Measurements from ENCODE around the gene CCL21.

DNA sequence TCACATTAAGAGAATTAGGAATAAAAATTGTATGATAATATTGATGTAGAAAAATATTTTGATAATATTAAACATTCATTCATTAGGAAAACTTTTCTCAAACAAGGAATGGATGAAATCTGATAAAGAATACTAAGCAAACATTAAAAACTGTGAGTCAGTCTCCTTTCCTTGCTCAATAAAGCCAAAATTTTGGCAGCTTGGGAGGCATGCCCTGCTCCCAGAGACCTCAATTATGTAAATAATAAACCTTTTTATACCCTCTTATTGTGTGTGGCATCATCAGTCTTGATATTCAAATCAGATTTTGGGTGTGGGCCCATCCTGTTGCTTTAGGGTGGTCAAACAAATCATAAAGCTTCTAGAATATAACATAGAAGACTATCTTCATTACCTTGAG, 36.6 kb upstream of the CCL21 start:
- TF ChIP-seq EZH2 (IDR thresholded peaks at IDR 0.05; ENCODE audit: borderline replicate concordance, low read depth, low read length, severe bottlenecking), result no peak
- TF ChIP-seq, protein P1, sequence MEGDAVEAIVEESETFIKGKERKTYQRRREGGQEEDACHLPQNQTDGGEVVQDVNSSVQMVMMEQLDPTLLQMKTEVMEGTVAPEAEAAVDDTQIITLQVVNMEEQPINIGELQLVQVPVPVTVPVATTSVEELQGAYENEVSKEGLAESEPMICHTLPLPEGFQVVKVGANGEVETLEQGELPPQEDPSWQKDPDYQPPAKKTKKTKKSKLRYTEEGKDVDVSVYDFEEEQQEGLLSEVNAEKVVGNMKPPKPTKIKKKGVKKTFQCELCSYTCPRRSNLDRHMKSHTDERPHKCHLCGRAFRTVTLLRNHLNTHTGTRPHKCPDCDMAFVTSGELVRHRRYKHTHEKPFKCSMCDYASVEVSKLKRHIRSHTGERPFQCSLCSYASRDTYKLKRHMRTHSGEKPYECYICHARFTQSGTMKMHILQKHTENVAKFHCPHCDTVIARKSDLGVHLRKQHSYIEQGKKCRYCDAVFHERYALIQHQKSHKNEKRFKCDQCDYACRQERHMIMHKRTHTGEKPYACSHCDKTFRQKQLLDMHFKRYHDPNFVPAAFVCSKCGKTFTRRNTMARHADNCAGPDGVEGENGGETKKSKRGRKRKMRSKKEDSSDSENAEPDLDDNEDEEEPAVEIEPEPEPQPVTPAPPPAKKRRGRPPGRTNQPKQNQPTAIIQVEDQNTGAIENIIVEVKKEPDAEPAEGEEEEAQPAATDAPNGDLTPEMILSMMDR (IDR thresholded peaks at IDR 0.05; ENCODE audit: borderline replicate concordance, extremely low read depth, low read length, poor library complexity, severe bottlenecking), result no peak
